Stomach (tissue), 9 donors: Measurements from ENCODE around the gene NCOA1. TPM values are rescaled to one million over a fixed set of nuclear protein-coding genes. Genes with fewer than 3 reads are reported as not detected.
"Not testable (repeated sequence)": the region's sequence is repeated elsewhere in the genome, so short reads cannot be mapped to it uniquely, and the experiment has no call there.

ENCODE experiments used
- DNase-seq, 2 donors: peaks; one replicate each; pipeline versions ENCODE4 v3.0.0 to v3.0.0-alpha.2; 2013 to 2019
- H3K27ac ChIP-seq, 5 donors: fragments of 200-600 bp in 4 of 5; sonication (generic) in 4 of 5; one replicate each; pipeline ENCODE4 v1.5.1; 2013 to 2019; ENCODE audit warnings: mild to moderate bottlenecking in 1 of 5, moderate library complexity in 1 of 5
- H3K27me3 ChIP-seq, 3 donors: fragments of 200-600 bp; sonication (generic); one replicate each; pipeline ENCODE4 v1.5.1; 2017 to 2019; ENCODE audit warnings: mixed run types in 1 of 3
- H3K36me3 ChIP-seq, 4 donors: fragments of 200-600 bp; sonication (generic); 1 replicate in 3 of 4; 2 replicates in 1 of 4; pipeline ENCODE4 v1.5.1; 2016 to 2019
- H3K4me1 ChIP-seq, 4 donors: fragments of 200-600 bp; sonication (generic); one replicate each; pipeline ENCODE4 v1.5.1; 2016 to 2019
- H3K4me3 ChIP-seq, 4 donors: fragments of 200-600 bp; sonication (generic) in 3 of 4; one replicate each; pipeline ENCODE4 v1.5.1; 2016 to 2019; ENCODE audit warnings: mild to moderate bottlenecking in 1 of 4
- H3K9me3 ChIP-seq, 4 donors: fragments of 200-600 bp; sonication (generic); one replicate each; pipeline ENCODE4 v1.5.1; 2016 to 2019
- EP300 ChIP-seq: sonication (generic); formaldehyde crosslinking; IDR thresholded peaks from one replicate; pipeline ENCODE4 v1.6.1; 2017; ENCODE audit warnings: antibody characterized with exemption
- POLR2A ChIP-seq, 4 donors: fragments of 450-650 bp; IDR thresholded peaks; one replicate each; pipeline ENCODE4 v1.6.1; 2016; ENCODE audit warnings: antibody characterized with exemption in 4 of 4, control low read depth in 2 of 4, mild to moderate bottlenecking in 1 of 4, moderate library complexity in 1 of 4
- POLR2AphosphoS5 ChIP-seq, 3 donors: sonication (generic); formaldehyde crosslinking; IDR thresholded peaks; one replicate each; pipeline ENCODE4 v1.6.1; 2016; ENCODE audit warnings: antibody characterized with exemption in 3 of 3
- WGBS, 5 donors: extraction: QIAGEN DNeasy Blood & Tissue Kit in 3 of 5; methylation state at CpG; one replicate each; pipeline versions ENCODE4 v1.1.5 to v1.1.7; 2013 to 2018; 5-methylcytosine and 5-hydroxymethylcytosine counted together
- intact Hi-C: fragments of 100-400 bp; cut with DNase I; formaldehyde crosslinking; loops from one replicate; pipeline ENCODE4 v1.15.1; 2023; ENCODE audit warnings: low total_unique reads
- polyA plus RNA-seq, 3 donors: library from polyadenylated mRNA; stranded (reverse); fragments of 200-250 nt; gene quantifications; one replicate each; pipeline ENCODE4 v1.2.3, GENCODE V29; 2013
- total RNA-seq, 5 donors: library from RNA; depleted of rRNA; stranded (reverse); fragments of >200 nt; gene quantifications; one replicate each; pipeline versions ENCODE4 v1.1.0 to v1.2.3, GENCODE V29; 2014 to 2016
- TF ChIP-seq, protein P1 (sequence below), 7 experiments: fragments of 450-650 bp in 4 of 7; fragments of 200-600 bp in 3 of 7; sonication (generic) in 3 of 7; IDR thresholded peaks; one replicate each; pipeline ENCODE4 v1.5.1; 2016 to 2019; ENCODE audit warnings: antibody characterized with exemption in 7 of 7, control low read depth in 2 of 7, mild to moderate bottlenecking in 1 of 7
- donor health status: healthy with polysubstance abuse.
- donor health status: Bipolar disorder and iron deficiency.
- donor health status: healthy.

The NCOA1 gene
- total and polyA plus RNA-seq, 8 donors: 7.3 to 223 (median 34.8) TPM

DNA sequence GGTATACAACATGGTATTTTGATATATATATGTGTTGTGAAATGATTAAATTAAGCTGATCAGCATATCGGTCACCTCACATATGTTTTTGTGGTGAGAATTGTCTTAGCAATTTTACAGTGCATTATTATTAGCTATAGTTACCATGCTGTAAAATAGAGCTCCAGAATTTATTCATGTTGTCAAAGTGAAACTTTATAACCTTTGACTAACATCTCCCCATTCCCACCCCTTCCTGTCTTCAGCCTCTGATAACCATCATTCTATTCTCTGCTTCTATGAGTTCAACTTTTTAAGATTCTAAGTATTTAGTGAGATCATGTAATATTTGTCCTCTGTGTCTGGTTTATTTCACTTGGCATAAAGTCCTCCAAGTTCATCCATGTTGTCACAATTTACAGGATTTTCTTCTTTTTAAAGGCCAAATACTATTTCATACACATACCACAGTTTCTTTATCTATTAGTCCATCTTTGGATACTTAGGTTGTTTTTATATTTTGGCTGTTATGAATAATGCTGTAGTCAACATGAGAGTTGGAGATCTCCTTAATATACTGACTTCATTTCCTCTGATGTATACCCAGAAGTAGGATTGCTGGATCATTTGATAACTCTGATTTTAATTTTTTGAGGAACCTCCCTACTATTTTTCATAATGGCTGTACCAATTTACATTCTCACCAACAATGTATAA lies 30.3 kb downstream of the NCOA1 start:
- Histone ChIP-seq H3K9me3 (no peaks in the 10 kb centered on the region), H3K27ac (no peak overlapping the region), H3K4me3 (no peak overlapping the region), H3K4me1 (peaks cover 0 to 44% (median 19%) of the 10 kb centered on the region in 4 donors), H3K36me3 (peaks cover 0 to 3% (median 0%) of the 10 kb centered on the region in 4 donors), H3K27me3 (no peaks in the 10 kb centered on the region)
- intact Hi-C loops: no loop called here
- DNase-seq: no peak
- TF ChIP-seq POLR2A (IDR thresholded peaks at IDR 0.05): no peak
- TF ChIP-seq, protein P1, sequence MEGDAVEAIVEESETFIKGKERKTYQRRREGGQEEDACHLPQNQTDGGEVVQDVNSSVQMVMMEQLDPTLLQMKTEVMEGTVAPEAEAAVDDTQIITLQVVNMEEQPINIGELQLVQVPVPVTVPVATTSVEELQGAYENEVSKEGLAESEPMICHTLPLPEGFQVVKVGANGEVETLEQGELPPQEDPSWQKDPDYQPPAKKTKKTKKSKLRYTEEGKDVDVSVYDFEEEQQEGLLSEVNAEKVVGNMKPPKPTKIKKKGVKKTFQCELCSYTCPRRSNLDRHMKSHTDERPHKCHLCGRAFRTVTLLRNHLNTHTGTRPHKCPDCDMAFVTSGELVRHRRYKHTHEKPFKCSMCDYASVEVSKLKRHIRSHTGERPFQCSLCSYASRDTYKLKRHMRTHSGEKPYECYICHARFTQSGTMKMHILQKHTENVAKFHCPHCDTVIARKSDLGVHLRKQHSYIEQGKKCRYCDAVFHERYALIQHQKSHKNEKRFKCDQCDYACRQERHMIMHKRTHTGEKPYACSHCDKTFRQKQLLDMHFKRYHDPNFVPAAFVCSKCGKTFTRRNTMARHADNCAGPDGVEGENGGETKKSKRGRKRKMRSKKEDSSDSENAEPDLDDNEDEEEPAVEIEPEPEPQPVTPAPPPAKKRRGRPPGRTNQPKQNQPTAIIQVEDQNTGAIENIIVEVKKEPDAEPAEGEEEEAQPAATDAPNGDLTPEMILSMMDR (IDR thresholded peaks at IDR 0.05): no peak
- TF ChIP-seq EP300: no peak
- TF ChIP-seq POLR2AphosphoS5 (IDR thresholded peaks at IDR 0.05): no peak
- WGBS, 5 donors: 80 to 95% (median 87%) methylated on average over 1 of the region's 1 CpG

DNA sequence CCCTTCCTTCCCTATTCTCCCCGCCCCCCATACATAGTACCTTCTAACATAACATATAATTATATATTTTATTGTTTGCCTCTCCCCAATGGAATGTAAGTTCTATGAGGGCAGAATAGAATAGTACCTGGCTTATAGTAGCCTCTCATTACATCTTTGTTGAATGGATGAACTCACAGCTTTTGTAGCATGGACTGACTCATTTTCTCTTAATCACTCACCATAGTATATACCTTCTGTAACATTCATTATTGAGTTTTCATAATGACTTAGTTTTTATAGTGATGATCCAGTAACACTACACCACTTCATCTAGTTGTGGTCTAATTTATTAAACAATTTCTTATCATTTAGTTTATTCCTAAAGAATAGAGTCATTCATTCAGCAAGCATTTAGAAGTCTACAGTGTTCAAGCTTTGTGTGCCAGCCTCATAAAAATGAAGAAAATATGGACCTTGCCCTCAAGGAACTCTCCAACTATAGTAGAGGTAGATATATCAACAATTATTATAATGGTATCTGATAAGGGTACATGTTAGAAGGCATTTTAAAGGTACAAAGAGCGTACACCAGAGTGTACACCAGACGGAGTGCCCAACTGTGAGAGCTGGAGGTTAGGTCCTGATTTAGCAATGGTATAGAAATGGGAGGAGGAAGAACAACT lies 31.1 kb downstream of the NCOA1 start:
- Histone ChIP-seq H3K36me3 (peaks cover 0 to 3% (median 0%) of the 10 kb centered on the region in 4 donors), H3K9me3 (no peaks in the 10 kb centered on the region), H3K4me1 (peaks cover 0 to 41% (median 18%) of the 10 kb centered on the region in 4 donors), H3K27me3 (no peaks in the 10 kb centered on the region), H3K4me3 (no peak overlapping the region), H3K27ac (no peak overlapping the region)
- TF ChIP-seq EP300: no peak
- TF ChIP-seq, protein P1 (IDR thresholded peaks at IDR 0.05): no peak
- TF ChIP-seq POLR2AphosphoS5 (IDR thresholded peaks at IDR 0.05): no peak
- TF ChIP-seq POLR2A (IDR thresholded peaks at IDR 0.05): no peak
- peak in 1 of 2 donors; percentile 30 for DNase-seq
- intact Hi-C loops: no loop called here
- 49 to 67% (median 65%) methylated on average over 3 of the region's 3 CpGs for WGBS, 5 donors

DNA sequence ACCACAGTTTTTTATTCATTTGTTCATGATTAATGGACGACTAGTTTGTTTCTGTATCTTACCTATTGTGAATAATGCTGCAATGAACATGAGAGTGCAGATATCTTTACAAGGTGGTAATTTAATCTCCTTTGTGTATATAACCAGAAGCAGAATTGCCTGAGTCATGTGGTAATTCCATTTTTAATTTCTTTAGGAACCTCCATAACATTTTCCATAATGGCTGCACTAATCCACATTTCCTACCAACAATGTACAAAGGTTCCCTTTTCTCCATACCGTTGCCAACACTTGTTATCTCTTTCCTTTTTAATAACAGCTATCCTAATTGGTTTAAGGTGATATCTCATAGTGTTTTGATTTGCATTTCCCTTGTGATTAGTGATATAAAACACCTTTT lies 36.5 kb downstream of the NCOA1 start:
- Histone ChIP-seq H3K27me3 (no peaks in the 10 kb centered on the region), H3K4me1 (peaks cover 0 to 19% (median 8%) of the 10 kb centered on the region in 4 donors), H3K9me3 (peaks cover 0 to 20% (median 4%) of the 10 kb centered on the region in 4 donors), H3K4me3 (no peak overlapping the region), H3K27ac (no peak overlapping the region), H3K36me3 (peaks cover 0 to 3% (median 0%) of the 10 kb centered on the region in 4 donors)
- intact Hi-C loops: no loop called here
- no peak for DNase-seq
- 35 to 66% (median 59%) methylated on average over 2 of the region's 2 CpGs for WGBS, 5 donors
- TF ChIP-seq POLR2AphosphoS5 (IDR thresholded peaks at IDR 0.05): no peak
- TF ChIP-seq, protein P1 (IDR thresholded peaks at IDR 0.05): no peak
- no peak for TF ChIP-seq EP300
- no peak for TF ChIP-seq POLR2A (IDR thresholded peaks at IDR 0.05)

DNA sequence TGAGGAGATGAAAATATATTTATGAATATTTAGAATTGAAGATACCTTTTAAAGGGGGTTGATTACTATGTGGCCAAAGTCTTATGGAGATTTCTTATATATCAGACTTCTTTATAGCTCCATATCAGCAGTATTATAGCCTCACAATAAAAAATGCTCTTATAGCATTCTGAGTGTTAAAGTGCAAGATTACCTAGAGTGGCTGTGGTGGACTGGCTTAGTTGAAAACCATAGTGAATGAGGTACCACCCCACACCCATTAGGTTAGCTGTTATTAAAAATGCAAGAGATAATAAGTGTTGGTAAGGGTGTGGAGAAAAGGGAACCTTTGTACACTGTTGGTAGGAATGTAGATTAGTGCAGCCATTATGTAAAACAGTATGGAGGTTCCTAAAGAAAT lies 39.7 kb downstream of the NCOA1 start:
- H3K27me3 ChIP-seq: no peaks in the 10 kb centered on the region

DNA sequence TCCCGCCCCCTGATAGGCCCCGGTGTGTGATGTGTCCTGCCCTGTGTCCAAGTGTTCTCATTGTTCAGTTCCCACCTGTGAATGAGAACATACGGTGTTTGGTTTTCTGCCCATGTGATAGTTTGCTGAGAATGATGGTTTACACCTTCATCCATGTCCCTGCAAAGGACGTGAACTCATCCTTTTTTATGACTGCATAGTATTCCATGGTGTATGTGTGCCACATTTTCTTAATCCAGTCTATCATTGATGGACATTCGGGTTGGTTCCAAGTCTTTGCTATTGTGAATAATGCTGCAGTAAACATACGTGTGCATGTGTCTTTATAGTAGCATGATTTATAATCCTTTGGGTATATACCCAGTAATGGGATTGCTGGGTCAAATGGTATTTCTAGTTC lies 40.6 kb downstream of the NCOA1 start:
- H3K36me3 ChIP-seq, DNase-seq, H3K27me3 ChIP-seq, H3K4me1 ChIP-seq, H3K4me3 ChIP-seq, H3K27ac ChIP-seq, intact Hi-C loops: not testable (repeated sequence)
- 90 to 96% (median 93%) methylated on average over 6 of the region's 6 CpGs for WGBS, 5 donors
- peaks cover 0 to 21% (median 4%) of the 10 kb centered on the region in 4 donors for H3K9me3 ChIP-seq

More for the DNA sequence above, 39.7 kb downstream of the NCOA1 start:
- Histone ChIP-seq H3K4me3 (no peak overlapping the region), H3K9me3 (peaks cover 0 to 21% (median 4%) of the 10 kb centered on the region in 4 donors), H3K4me1 (peaks cover 0 to 6% (median 3%) of the 10 kb centered on the region in 4 donors), H3K36me3 (no peaks in the 10 kb centered on the region), H3K27ac (no peak overlapping the region)
- no peak for TF ChIP-seq POLR2AphosphoS5 (IDR thresholded peaks at IDR 0.05)
- TF ChIP-seq EP300: no peak
- TF ChIP-seq, protein P1 (IDR thresholded peaks at IDR 0.05): no peak
- TF ChIP-seq POLR2A (IDR thresholded peaks at IDR 0.05): no peak
- intact Hi-C loops: no loop called here
- DNase-seq: no peak

DNA sequence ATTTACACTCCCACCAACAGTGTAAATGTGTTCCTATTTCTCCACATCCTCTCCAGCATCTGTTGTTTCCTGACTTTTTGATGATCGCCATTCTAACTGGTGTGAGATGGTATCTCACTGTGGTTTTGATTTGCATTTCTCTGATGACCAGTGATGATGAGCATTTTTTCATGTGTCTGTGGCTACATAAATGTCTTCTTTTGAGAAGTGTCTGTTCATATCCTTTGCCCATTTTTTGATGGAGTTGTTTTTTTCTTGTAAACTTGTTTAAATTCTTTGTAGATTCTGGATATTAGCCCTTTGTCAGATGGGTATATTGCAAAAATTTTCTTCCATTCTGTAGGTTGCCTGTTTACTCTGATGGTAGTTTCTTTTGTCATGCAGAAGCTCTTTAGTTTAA lies 41.0 kb downstream of the NCOA1 start:
- H3K4me1 ChIP-seq, intact Hi-C loops, H3K4me3 ChIP-seq, DNase-seq, H3K36me3 ChIP-seq, H3K27ac ChIP-seq, H3K27me3 ChIP-seq: not testable (repeated sequence)
- peaks cover 0 to 21% (median 4%) of the 10 kb centered on the region in 4 donors for H3K9me3 ChIP-seq
- 87 to 100% (median 93%) methylated on average over 1 of the region's 1 CpG for WGBS, 5 donors

DNA sequence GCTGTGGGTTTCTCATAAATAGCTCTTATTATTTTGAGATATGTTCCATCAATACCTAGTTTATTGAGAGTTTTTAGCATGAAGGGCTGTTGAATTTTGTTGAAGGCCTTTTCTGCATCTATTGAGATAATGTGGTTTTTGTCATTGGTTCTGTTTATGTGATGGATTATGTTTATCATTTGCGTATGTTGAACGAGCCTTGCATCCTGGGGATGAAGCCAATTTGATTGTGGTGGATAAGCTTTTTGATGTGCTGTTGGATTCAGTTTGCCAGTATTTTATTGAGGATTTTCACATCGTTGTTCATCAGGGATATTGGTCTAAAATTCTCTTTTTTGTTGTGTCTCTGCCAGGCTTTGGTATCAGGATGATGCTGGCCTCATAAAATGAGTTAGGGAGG lies 42.5 kb downstream of the NCOA1 start:
- H3K27ac ChIP-seq, H3K36me3 ChIP-seq, H3K27me3 ChIP-seq, H3K4me3 ChIP-seq, H3K4me1 ChIP-seq, DNase-seq, intact Hi-C loops: not testable (repeated sequence)
- 61 to 85% (median 81%) methylated on average over 3 of the region's 3 CpGs for whole genome bisulfite sequencing, 5 donors
- peaks cover 0 to 21% (median 4%) of the 10 kb centered on the region in 4 donors for H3K9me3 ChIP-seq
